OCI-LY7 (cell line): ENCODE data around the gene PSENEN. TPM values are rescaled to one million over a fixed set of nuclear protein-coding genes. Genes with fewer than 3 reads are reported as not detected.
A peak's percentile ranks its signal among the peaks of the same experiment; 100 is the strongest.

ENCODE experiments used
- BruUV-seq: library from RNA; stranded (reverse); fragments of 400-500 nt; replicated peaks from 2 replicates; lab custom pipeline; 2021; lab: Mats Ljungman, UMichigan
- CTCF ChIA-PET: fragments of 300-600 bp; sonication (Branson Sonifier 250); formaldehyde crosslinking; loops from one replicate; lab custom pipeline; 2022; ENCODE audit warnings: antibody characterized with exemption; ENCODE audit not compliant: unreplicated experiment; lab: Charles Lee
- POLR2A ChIA-PET: fragments of 300-600 bp; sonication (Branson Sonifier 250); formaldehyde crosslinking; loops from one replicate; lab custom pipeline; 2022; ENCODE audit warnings: antibody characterized with exemption; lab: Charles Lee
- DNase-seq: peaks from one replicate; pipeline ENCODE4 v3.0.0-alpha.2; 2015; ENCODE audit warnings: low spot score
- H2AFZ ChIP-seq: fragments of 200-600 bp; sonication (generic), shearing (Covaris generic); 2 replicates; pipeline ENCODE4 v1.6.1; 2014; ENCODE audit warnings: mild to moderate bottlenecking, antibody characterized with exemption, low read length, moderate library complexity
- H3K27ac ChIP-seq: fragments of 200-600 bp; sonication (generic); 2 replicates; pipeline ENCODE4 v1.5.1; 2014; ENCODE audit warnings: mixed run types, low read depth, mild to moderate bottlenecking, moderate library complexity, low read length, inconsistent platforms; ENCODE audit not compliant: poor library complexity, severe bottlenecking
- H3K36me3 ChIP-seq: fragments of 200-600 bp; sonication (generic); 2 replicates; pipeline ENCODE4 v1.6.1; 2014; ENCODE audit warnings: mild to moderate bottlenecking, antibody characterized with exemption, low read length, moderate library complexity, mixed read lengths; ENCODE audit not compliant: insufficient read depth
- H3K4me1 ChIP-seq: fragments of 200-600 bp; sonication (generic); 2 replicates; pipeline ENCODE4 v1.5.1; 2014; ENCODE audit warnings: mild to moderate bottlenecking, low read length; ENCODE audit not compliant: insufficient read depth, poor library complexity, severe bottlenecking
- H3K4me2 ChIP-seq: fragments of 200-600 bp; sonication (generic); 2 replicates; pipeline ENCODE4 v1.6.1; 2014; ENCODE audit warnings: mild to moderate bottlenecking, low read length
- H3K4me3 ChIP-seq: fragments of 200-600 bp; sonication (generic); 2 replicates; pipeline ENCODE4 v1.5.1; 2014; ENCODE audit warnings: mild to moderate bottlenecking, low read depth, low read length; ENCODE audit not compliant: poor library complexity, severe bottlenecking
- H3K79me2 ChIP-seq: fragments of 200-600 bp; sonication (generic); 2 replicates; pipeline ENCODE4 v1.6.1; 2016; ENCODE audit warnings: low read depth, mild to moderate bottlenecking, low read length, moderate library complexity, mixed read lengths; ENCODE audit not compliant: insufficient read depth
- H3K9me2 ChIP-seq: fragments of 200-600 bp; sonication (generic); 2 replicates; pipeline ENCODE4 v1.6.1; 2016; ENCODE audit warnings: mild to moderate bottlenecking, low read length, mixed read lengths; ENCODE audit not compliant: insufficient read depth
- H3K9me3 ChIP-seq: fragments of 200-600 bp; sonication (generic); 2 replicates; pipeline ENCODE4 v1.6.1; 2014; ENCODE audit warnings: mild to moderate bottlenecking, mixed run types, low read length, mixed read lengths
- H4K20me1 ChIP-seq: fragments of 200-600 bp; sonication (generic); 2 replicates; pipeline ENCODE4 v1.6.1; 2014; ENCODE audit warnings: mild to moderate bottlenecking, antibody characterized with exemption, low read length, moderate library complexity, mixed read lengths; ENCODE audit not compliant: insufficient read depth
- EZH2phosphoT487 ChIP-seq: fragments of 200-600 bp; sonication (generic); IDR thresholded peaks from 2 replicates; pipeline ENCODE4 v1.6.1; 2018; ENCODE audit warnings: low read depth, borderline replicate concordance, mild to moderate bottlenecking, mixed run types, antibody characterized with exemption, low read length, moderate library complexity, mixed read lengths
- intact Hi-C: fragments of 100-400 bp; cut with micrococcal nuclease; formaldehyde crosslinking; loops from one replicate; pipeline ENCODE4 v1.10.0; 2022; ENCODE audit not compliant: unreplicated experiment
- total RNA-seq, 2 experiments: library from RNA; depleted of rRNA in 1 of 2; stranded (reverse); fragments of >200 nt in 1 of 2; shearing (Covaris generic) in 1 of 2; gene quantifications; 2 replicates each; pipeline ENCODE4 v1.2.3, GENCODE V29; 2014 to 2022
- TF ChIP-seq, protein P1 (sequence below): fragments of 200-600 bp; sonication (generic); conservative IDR thresholded peaks from 2 replicates; pipeline ENCODE4 v1.5.1; 2014; ENCODE audit warnings: mild to moderate bottlenecking, antibody characterized with exemption, low read length, moderate library complexity, mixed read lengths

Gene PSENEN
- total RNA-seq, 2 experiments from 2014 or later, result 25.7 to 51.0 TPM

GRCh38 chr19:35718345-35719041, 27.0 kb upstream of the PSENEN start:
- Histone ChIP-seq H3K79me2 (peaks cover 18% of the 10 kb centered on the region), H3K27ac (peak overlapping the region; percentile 67), H3K36me3 (peaks cover 38% of the 10 kb centered on the region), H2AFZ (no peak overlapping the region), H3K9me2 (no peaks in the 10 kb centered on the region), H3K4me1 (peaks cover 38% of the 10 kb centered on the region), H3K4me3 (peak overlapping the region; percentile 80), H4K20me1 (peaks cover 6% of the 10 kb centered on the region), H3K9me3 (no peaks in the 10 kb centered on the region), H3K4me2 (peak overlapping the region; percentile 91)
- peak; percentile 59 for DNase-seq
- intact Hi-C loops, result loop anchor here (1.0 to 5.0 kb wide), 2 partner anchors 19 to 39 kb away; partner anchors contain the start of genes HSPB6 and PROSER3
- TF ChIP-seq EZH2phosphoT487, result no peak
- TF ChIP-seq, protein P1, sequence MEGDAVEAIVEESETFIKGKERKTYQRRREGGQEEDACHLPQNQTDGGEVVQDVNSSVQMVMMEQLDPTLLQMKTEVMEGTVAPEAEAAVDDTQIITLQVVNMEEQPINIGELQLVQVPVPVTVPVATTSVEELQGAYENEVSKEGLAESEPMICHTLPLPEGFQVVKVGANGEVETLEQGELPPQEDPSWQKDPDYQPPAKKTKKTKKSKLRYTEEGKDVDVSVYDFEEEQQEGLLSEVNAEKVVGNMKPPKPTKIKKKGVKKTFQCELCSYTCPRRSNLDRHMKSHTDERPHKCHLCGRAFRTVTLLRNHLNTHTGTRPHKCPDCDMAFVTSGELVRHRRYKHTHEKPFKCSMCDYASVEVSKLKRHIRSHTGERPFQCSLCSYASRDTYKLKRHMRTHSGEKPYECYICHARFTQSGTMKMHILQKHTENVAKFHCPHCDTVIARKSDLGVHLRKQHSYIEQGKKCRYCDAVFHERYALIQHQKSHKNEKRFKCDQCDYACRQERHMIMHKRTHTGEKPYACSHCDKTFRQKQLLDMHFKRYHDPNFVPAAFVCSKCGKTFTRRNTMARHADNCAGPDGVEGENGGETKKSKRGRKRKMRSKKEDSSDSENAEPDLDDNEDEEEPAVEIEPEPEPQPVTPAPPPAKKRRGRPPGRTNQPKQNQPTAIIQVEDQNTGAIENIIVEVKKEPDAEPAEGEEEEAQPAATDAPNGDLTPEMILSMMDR, result no peak
- ChIA-PET CTCF (no interaction called here), POLR2A (interaction anchor here (0.6 to 1.1 kb wide), 3 partner anchors 22 to 52 kb away, joined by 3 to 4 read pairs (median 3); no protein-coding TSS in a partner anchor)
- BruUV-seq, result no TSS peak

GRCh38 chr19:35719402-35720162, 25.9 kb upstream of the PSENEN start:
- POLR2A ChIA-PET, result interaction anchor here (0.6 to 1.0 kb wide), 3 partner anchors 21 to 273 kb away, joined by 3 to 4 read pairs (median 3); no protein-coding TSS in a partner anchor
- no TSS peak for BruUV-seq
- Histone ChIP-seq H3K9me3 (no peaks in the 10 kb centered on the region), H4K20me1 (peaks cover 6% of the 10 kb centered on the region), H3K79me2 (peaks cover 18% of the 10 kb centered on the region), H3K9me2 (no peaks in the 10 kb centered on the region), H2AFZ (no peak overlapping the region), H3K4me1 (peaks cover 27% of the 10 kb centered on the region), H3K4me3 (peak overlapping the region; percentile 80), H3K27ac (no peak overlapping the region), H3K36me3 (peaks cover 49% of the 10 kb centered on the region), H3K4me2 (peak overlapping the region; percentile 91)
- no peak for DNase-seq
- TF ChIP-seq, protein P1, result no peak
- TF ChIP-seq EZH2phosphoT487, result no peak
- intact Hi-C loops, result loop anchor here (5.0 kb wide), 1 partner anchor 38 kb away; the partner anchor contains the start of genes HSPB6 and PROSER3
- CTCF ChIA-PET, result no interaction called here
